Measurements from ENCODE around the gene MGAT3.

Gene MGAT3

GRCh38 chr22:39463277-39463676 lies 6.5 kb downstream of the MGAT3 start:
- H3K4me1 ChIP-seq (ENCODE audit: insufficient read depth, low read length): no peaks in the 10 kb centered on the region
- no peaks in the 10 kb centered on the region for H3K79me2 ChIP-seq (ENCODE audit: insufficient read depth, low read length)
- no peak for ATAC-seq (ENCODE audit: insufficient read depth, low read depth)
- peaks cover 3% of the 10 kb centered on the region; the same call in 1 of the 2 replicates for H4K20me1 ChIP-seq (ENCODE audit: insufficient read depth, low read length)
- no peak overlapping the region for H3K27ac ChIP-seq (ENCODE audit: low read length)
- DNase-seq: no peak
- no peak overlapping the region for H3K9ac ChIP-seq (ENCODE audit: low read depth, low read length)
- H3K36me3 ChIP-seq (ENCODE audit: insufficient read depth, low read length): no peaks in the 10 kb centered on the region
- no peak for TF ChIP-seq CTCF (IDR thresholded peaks at IDR 0.05; ENCODE audit: borderline replicate concordance, extremely low read depth, low read length, poor library complexity, severe bottlenecking)
- TF ChIP-seq EZH2 (IDR thresholded peaks at IDR 0.05; ENCODE audit: borderline replicate concordance, low read depth, low read length, severe bottlenecking): no peak
- no peaks in the 10 kb centered on the region for H3K27me3 ChIP-seq (ENCODE audit: insufficient read depth, low read length, poor library complexity)
- no peaks in the 10 kb centered on the region for H3K9me3 ChIP-seq (ENCODE audit: insufficient read depth, low read length, severe bottlenecking)
- H3K4me2 ChIP-seq (ENCODE audit: insufficient read depth, low read length): no peak overlapping the region
- no peak overlapping the region for H2AFZ ChIP-seq (ENCODE audit: low read depth, low read length)
- no peak overlapping the region for H3K4me3 ChIP-seq (ENCODE audit: low read depth in 1 of 2, low read length in 2 of 2)

- Histone ChIP-seq H2AFZ (ENCODE audit: low read depth, low read length) (no peak overlapping the region), H3K27me3 (ENCODE audit: insufficient read depth, low read length, poor library complexity) (no peaks in the 10 kb centered on the region), H3K9me3 (ENCODE audit: insufficient read depth, low read length, severe bottlenecking) (no peaks in the 10 kb centered on the region), H3K9ac (ENCODE audit: low read depth, low read length) (no peak overlapping the region), H3K4me3 (ENCODE audit: low read depth in 1 of 2, low read length in 2 of 2) (no peak overlapping the region), H4K20me1 (ENCODE audit: insufficient read depth, low read length) (no peaks in the 10 kb centered on the region; the same call in 1 of the 2 replicates), H3K79me2 (ENCODE audit: insufficient read depth, low read length) (no peaks in the 10 kb centered on the region), H3K4me2 (ENCODE audit: insufficient read depth, low read length) (no peak overlapping the region), H3K27ac (ENCODE audit: low read length) (no peak overlapping the region), H3K36me3 (ENCODE audit: insufficient read depth, low read length) (no peaks in the 10 kb centered on the region), H3K4me1 (ENCODE audit: insufficient read depth, low read length) (no peaks in the 10 kb centered on the region)
- DNase-seq (no peak), ATAC-seq (ENCODE audit: insufficient read depth, low read depth) (no peak)
- no peak for TF ChIP-seq CTCF (IDR thresholded peaks at IDR 0.05; ENCODE audit: borderline replicate concordance, extremely low read depth, low read length, poor library complexity, severe bottlenecking)
- no peak for TF ChIP-seq EZH2 (IDR thresholded peaks at IDR 0.05; ENCODE audit: borderline replicate concordance, low read depth, low read length, severe bottlenecking)
These were observed 7.1 kb downstream of the MGAT3 start for GRCh38 chr22:39463931-39464390.

GRCh38 chr22:39466228-39467006 lies 9.6 kb downstream of the MGAT3 start:
- no peaks in the 10 kb centered on the region for H3K79me2 ChIP-seq (ENCODE audit: insufficient read depth, low read length)

More at GRCh38 chr22:39466228-39467006, 9.6 kb downstream of the MGAT3 start:
- Histone ChIP-seq H3K27me3 (ENCODE audit: insufficient read depth, low read length, poor library complexity) (no peaks in the 10 kb centered on the region), H3K9me3 (ENCODE audit: insufficient read depth, low read length, severe bottlenecking) (no peaks in the 10 kb centered on the region), H3K36me3 (ENCODE audit: insufficient read depth, low read length) (no peaks in the 10 kb centered on the region), H3K27ac (ENCODE audit: low read length) (no peak overlapping the region), H3K9ac (ENCODE audit: low read depth, low read length) (no peak overlapping the region), H3K4me2 (ENCODE audit: insufficient read depth, low read length) (no peak overlapping the region), H3K4me1 (ENCODE audit: insufficient read depth, low read length) (no peaks in the 10 kb centered on the region), H2AFZ (ENCODE audit: low read depth, low read length) (no peak overlapping the region), H3K4me3 (ENCODE audit: low read depth in 1 of 2, low read length in 2 of 2) (no peak overlapping the region), H4K20me1 (ENCODE audit: insufficient read depth, low read length) (no peaks in the 10 kb centered on the region; the same call in 1 of the 2 replicates)
- ATAC-seq (ENCODE audit: insufficient read depth, low read depth) (no peak), DNase-seq (no peak)
- TF ChIP-seq EZH2 (IDR thresholded peaks at IDR 0.05; ENCODE audit: borderline replicate concordance, low read depth, low read length, severe bottlenecking) (no peak), CTCF (IDR thresholded peaks at IDR 0.05; ENCODE audit: borderline replicate concordance, extremely low read depth, low read length, poor library complexity, severe bottlenecking) (no peak)

Data from DND-41 (cell line).